ENCODE measurements around the gene PRSS36.

GRCh38 chr16:31136287-31136662 is 13.6 kb downstream of the PRSS36 start:
- TF ChIP-seq CTCF (IDR thresholded peaks at IDR 0.05), result no peak
- TF ChIP-seq EP300 (IDR thresholded peaks at IDR 0.05), result no peak
- no peak for TF ChIP-seq POLR2A (IDR thresholded peaks at IDR 0.05)
